ENCODE results near the gene CLCN7. TPM values are rescaled to one million over a fixed set of nuclear protein-coding genes. Genes with fewer than 3 reads are reported as not detected.

Gene CLCN7
- total RNA-seq, 1 donor from 2014 or later: 177 TPM

GRCh38 chr16:1519831-1520230 is 45.0 kb upstream of the CLCN7 start:
- H3K9me3 Mint-ChIP-seq (ENCODE audit: unreplicated experiment): no peaks in the 10 kb centered on the region
- peaks cover 21% of the 10 kb centered on the region for H3K36me3 Mint-ChIP-seq (ENCODE audit: unreplicated experiment)
- TF ChIP-seq CTCF (IDR thresholded peaks at IDR 0.05): no peak
- no peak for DNase-seq (ENCODE audit: extremely low spot score, unreplicated experiment)
- H3K27ac Mint-ChIP-seq (ENCODE audit: unreplicated experiment): no peak overlapping the region
- no peaks in the 10 kb centered on the region for H3K27me3 Mint-ChIP-seq (ENCODE audit: unreplicated experiment)
- H3K4me3 Mint-ChIP-seq (ENCODE audit: unreplicated experiment): no peak overlapping the region
- H3K4me1 Mint-ChIP-seq (ENCODE audit: unreplicated experiment): no peaks in the 10 kb centered on the region

GRCh38 chr16:1518626-1519135 is 43.9 kb upstream of the CLCN7 start:
- TF ChIP-seq CTCF (IDR thresholded peaks at IDR 0.05): no peak
- Mint-ChIP-seq H3K27me3 (ENCODE audit: unreplicated experiment) (no peaks in the 10 kb centered on the region), H3K9me3 (ENCODE audit: unreplicated experiment) (no peaks in the 10 kb centered on the region), H3K4me1 (ENCODE audit: unreplicated experiment) (no peaks in the 10 kb centered on the region), H3K27ac (ENCODE audit: unreplicated experiment) (no peak overlapping the region), H3K4me3 (ENCODE audit: unreplicated experiment) (no peak overlapping the region), H3K36me3 (ENCODE audit: unreplicated experiment) (peaks cover 21% of the 10 kb centered on the region)
- no peak for DNase-seq (ENCODE audit: extremely low spot score, unreplicated experiment)

GRCh38 chr16:1514507-1514906 is 39.7 kb upstream of the CLCN7 start:
- H3K4me3 Mint-ChIP-seq (ENCODE audit: unreplicated experiment): no peak overlapping the region
- H3K4me1 Mint-ChIP-seq (ENCODE audit: unreplicated experiment): no peaks in the 10 kb centered on the region
- no peak for TF ChIP-seq CTCF (IDR thresholded peaks at IDR 0.05)

GRCh38 chr16:1512774-1513173 is 37.9 kb upstream of the CLCN7 start:
- DNase-seq (ENCODE audit: extremely low spot score, unreplicated experiment): no peak
- no peak overlapping the region for H3K4me3 Mint-ChIP-seq (ENCODE audit: unreplicated experiment)

More at GRCh38 chr16:1514507-1514906, 39.7 kb upstream of the CLCN7 start:
- H3K9me3 Mint-ChIP-seq (ENCODE audit: unreplicated experiment): no peaks in the 10 kb centered on the region
- DNase-seq (ENCODE audit: extremely low spot score, unreplicated experiment): no peak
- H3K27me3 Mint-ChIP-seq (ENCODE audit: unreplicated experiment): no peaks in the 10 kb centered on the region
- H3K27ac Mint-ChIP-seq (ENCODE audit: unreplicated experiment): no peak overlapping the region
- peaks cover 23% of the 10 kb centered on the region for H3K36me3 Mint-ChIP-seq (ENCODE audit: unreplicated experiment)

More at GRCh38 chr16:1512774-1513173, 37.9 kb upstream of the CLCN7 start:
- H3K4me1 Mint-ChIP-seq (ENCODE audit: unreplicated experiment): no peaks in the 10 kb centered on the region
- no peaks in the 10 kb centered on the region for H3K9me3 Mint-ChIP-seq (ENCODE audit: unreplicated experiment)
- no peak for TF ChIP-seq CTCF (IDR thresholded peaks at IDR 0.05)
- H3K27ac Mint-ChIP-seq (ENCODE audit: unreplicated experiment): no peak overlapping the region
- no peaks in the 10 kb centered on the region for H3K27me3 Mint-ChIP-seq (ENCODE audit: unreplicated experiment)
- peaks cover 17% of the 10 kb centered on the region for H3K36me3 Mint-ChIP-seq (ENCODE audit: unreplicated experiment)

Data from osteocyte (in vitro differentiated cells).